HG02870 (cell line): ENCODE measurements around the gene TNNI2.

Source experiments
- ATAC-seq: cut with Tn5 transposase; IDR thresholded peaks from one replicate; pipeline ENCODE4 v1.9.1; 2021; ENCODE audit warnings: mild to moderate bottlenecking, moderate library complexity; ENCODE audit not compliant: unreplicated experiment

Gene TNNI2

DNA sequence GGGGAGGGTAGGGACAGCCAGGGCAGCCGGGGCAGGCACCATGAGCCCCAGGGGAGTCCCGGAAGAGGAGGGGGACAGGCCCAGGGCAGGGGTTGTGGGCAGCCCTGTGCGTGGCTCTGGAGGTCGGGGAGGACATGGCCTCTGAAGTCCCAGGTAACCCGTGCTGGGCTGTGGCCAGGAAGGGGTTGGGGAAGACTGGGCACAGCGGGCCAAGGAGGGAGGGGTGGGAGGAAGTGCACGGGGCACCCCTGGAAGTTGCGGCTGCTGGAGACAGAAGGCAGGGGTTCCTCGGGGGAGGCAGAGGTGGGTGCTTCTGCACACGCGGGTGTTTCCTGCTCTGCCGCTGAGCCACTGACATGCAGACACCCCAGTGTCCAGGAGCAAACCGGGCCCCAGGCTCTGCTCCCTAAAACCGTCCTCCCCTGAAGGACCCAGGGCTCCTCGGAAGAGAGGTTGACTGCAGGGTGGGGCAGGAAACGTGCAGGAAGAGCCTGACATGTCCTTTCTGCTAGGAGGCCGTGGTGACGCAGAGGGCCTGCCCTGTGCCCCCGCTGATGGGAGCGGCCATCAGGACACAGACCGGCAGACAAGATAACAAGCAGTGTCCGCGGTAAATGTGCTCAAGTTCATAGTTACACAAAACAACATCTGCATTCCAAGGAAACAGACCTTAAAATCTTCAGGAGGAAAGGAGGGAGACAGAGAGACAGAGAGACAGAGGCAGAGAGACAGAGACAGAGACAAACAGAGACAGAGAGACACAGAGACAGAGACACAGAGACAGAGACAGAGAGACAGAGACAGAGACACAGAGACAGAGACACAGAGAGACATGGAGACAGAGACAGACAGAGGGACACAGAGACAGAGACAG lies 5.7 kb downstream of the TNNI2 start:
- ATAC-seq: no peak

DNA sequence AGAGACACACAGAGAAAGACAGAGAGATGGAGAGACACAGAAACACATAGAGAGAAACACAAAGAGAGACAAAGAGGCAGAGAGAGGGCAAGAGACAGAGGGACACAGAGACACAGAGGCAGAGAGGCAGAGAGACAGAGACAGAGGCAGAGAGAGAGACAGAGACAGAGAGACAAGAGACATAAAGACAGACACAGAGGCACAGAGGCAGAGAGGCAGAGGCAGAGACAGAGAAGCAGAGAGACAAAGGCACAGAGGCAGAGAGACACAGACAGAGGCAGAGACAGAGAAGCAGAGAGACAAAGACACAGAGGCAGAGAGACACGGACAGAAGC lies 6.3 kb downstream of the TNNI2 start:
- no peak for ATAC-seq

DNA sequence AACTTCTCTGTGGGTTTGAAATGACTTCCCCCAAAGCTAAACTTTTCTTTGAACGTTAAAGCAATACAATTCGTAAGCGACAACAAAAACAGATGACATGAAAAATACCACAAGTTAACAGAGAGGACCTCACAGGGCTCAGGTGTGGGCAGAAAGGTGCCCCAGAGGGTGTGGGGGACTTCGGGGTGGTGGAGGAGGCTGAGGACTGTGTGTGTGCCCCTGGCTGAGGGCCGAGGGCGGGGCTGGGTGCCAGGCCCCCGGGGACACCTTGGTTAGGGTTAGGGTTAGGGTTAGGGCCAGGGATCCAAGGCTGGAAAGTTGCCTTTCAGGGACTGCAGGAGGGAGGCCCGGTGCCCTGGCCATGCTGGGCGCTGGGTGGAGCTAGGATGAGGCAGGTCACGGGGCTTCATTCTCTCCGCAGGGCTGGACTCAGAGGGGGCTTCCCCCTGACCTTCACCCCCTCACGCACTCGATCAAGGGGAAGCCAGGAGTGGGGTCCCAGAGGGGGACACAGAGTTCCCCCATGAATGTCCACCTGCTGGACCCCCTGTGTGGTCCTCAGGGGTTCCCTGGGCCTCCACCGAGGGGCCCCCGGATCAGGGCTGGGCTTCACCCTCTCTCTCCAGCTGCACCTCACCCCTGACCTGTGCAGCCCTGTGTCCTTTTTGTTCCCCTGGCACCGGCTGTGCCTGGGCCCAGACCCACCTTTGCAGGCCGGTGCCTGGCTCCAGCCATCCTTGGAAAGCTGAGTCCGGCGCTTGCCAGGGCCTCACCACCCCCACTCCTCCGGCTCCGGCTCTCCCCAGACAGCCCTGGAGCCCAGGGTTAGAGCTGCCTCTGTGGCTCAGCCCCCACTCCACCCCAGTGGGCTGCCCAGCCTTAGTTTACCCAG lies 7.0 kb downstream of the TNNI2 start:
- no peak for ATAC-seq

DNA sequence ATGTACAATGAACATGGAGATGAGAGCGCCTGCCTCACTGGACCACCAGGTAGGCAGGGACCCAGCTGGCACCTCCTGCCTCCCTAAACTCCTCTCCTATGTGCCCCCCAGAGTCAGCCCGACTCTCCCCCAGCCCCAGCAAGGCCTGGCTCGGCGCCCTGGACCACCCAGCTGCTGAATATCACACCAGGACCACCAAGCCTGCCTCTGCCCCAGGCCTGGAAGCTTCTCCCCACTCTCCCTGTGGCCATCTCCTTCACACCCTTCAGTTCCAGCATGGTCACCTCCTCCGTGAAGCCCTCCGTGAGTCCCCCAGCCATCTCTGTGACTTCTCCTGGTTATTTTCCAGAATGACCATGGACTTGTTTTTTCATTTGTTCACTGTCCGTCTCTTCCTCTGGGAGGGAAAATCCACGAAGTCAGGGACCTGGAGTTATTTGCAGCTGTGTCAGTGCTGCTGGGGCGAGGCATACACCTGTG lies 7.7 kb downstream of the TNNI2 start:
- no peak for ATAC-seq

DNA sequence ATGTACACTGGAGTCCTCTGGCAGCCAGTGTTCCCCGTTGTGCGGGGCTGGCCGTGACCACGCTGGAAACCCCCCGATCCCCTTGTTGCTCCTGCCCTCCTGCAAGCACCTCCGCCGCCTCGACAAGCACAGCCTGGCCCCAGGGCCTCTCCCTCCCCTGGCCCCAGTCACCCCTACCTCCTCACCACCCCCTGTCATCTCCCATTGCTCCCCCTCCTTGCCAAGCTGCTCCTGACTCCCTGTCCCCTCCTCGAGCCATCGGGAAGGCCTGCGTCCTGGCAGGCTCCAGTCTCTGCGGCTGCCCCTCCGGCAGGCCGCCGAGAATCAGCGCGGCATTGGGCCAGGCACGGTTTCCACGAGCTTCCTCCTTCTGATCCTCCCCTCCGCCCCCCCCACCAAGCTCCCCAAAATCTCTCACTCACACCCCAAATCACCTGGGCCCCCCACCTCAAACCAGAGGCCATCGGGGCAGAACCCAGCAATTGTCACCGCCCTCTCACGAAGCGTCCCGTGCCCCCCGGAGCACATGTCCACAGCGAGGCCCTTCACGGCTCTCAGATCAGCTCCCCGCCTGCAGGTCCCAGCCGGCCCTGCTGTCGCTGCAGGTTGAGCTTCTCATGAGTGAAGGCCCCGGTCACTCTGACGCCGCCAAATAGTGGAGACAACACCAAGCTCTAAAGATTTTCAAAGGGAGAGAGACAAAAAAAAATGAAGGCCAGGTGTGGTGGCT lies 8.4 kb downstream of the TNNI2 start:
- no peak for ATAC-seq

DNA sequence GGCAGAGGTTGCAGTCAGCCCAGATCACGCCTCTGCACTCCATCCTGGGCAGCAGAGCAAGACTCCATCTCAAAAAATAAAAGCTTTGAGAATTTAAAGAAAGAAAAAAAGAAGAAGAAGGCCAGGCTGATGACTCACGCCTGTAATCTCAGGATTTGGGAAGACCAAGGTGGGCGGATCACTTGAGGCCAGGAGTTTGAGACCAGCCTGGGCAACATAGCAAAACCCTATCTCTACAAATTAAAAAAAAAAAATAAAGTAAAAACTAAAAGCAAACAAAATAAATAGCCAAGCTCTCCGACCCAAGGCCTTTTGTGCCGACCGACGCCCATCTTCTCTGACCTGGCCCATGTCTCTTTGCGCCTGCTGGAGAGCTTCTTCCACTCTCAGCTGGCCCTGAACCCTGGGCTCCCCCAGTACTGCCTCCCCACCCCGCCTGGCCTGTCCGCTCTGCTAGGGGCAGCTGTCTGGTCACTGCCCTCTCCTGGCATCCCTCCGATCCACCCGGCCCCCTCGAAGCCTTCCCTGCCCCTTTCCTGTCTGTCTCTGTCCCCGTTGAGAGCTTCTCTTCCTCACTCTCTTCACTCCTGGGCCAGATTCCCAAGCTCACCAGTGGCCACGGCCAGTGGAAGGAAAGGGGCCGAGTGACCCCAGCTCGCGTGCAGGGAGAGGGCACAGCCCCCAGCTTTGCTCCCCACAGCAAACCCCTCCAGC lies 9.3 kb downstream of the TNNI2 start:
- ATAC-seq: no peak

DNA sequence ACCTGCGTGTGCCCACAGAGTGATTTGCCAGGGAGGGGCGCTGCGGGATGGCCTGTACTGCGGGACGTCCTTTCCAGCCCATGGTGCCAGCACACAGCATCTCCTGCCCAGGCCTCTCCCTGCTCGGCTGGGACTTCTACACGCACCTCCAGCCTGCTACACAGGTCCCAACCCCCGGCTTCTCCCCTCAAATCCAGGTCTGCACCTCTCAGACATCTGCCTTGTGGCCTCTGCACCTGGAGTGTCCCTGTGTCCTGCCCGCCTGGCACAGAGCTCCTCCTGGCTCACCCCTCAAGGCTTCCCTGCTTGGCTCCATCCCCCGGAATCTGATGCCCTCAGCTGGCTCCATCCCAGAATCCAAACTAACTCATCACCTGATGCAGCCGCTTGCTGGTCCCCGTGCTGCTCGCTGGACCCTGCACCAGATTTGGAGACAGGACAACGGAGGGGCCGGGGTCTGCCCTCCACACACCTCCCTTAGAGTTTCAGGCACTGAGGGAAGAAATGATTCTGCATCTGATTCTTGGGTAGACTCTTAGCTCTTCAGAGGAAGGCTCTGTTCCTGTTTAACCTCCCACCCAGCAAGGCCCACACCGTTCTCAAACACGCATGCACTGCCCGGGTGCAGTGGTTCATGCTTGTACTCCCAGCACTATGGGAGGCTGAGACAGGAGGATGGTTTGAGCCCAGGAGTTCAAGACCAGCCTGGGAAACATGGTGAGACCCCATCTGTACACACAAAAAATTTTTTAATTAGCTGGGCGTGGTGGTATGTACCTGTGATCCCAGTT lies 10.1 kb downstream of the TNNI2 start:
- no peak for ATAC-seq

DNA sequence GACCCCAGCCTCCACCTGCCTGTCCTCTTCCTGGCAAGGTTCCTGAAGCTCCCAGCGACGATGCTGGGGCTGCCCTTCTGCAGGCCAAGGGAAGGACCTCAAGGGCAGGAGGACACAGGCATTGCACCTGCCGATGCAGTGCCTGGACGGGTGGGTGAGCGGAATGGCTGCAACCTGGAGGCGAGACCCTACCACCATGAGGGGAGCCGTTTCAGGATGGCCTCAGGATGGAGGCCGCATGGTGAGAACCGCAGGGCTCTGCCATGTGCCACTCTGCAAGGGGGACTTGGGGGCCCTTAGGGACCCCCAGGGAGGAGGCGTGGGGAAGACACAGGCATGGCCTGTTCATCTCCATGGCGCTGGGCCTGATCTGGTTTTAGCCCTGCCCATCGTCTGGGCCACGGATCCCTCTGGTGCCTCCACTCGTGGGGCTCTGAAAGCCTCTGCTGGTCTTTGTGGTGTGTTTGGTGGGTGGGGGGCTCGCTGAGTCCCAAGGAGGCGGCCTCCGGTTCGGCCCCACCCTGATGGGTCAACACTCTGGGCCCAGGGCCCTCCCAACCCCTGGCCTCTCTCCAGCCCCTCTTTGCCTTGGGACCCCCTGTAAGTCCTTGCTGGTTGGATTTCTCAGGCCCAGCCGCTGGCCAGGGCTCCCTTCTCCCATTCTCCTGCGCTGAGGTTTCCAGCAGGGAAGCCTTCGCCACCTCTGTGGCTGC lies 12.8 kb downstream of the TNNI2 start:
- ATAC-seq: no peak

DNA sequence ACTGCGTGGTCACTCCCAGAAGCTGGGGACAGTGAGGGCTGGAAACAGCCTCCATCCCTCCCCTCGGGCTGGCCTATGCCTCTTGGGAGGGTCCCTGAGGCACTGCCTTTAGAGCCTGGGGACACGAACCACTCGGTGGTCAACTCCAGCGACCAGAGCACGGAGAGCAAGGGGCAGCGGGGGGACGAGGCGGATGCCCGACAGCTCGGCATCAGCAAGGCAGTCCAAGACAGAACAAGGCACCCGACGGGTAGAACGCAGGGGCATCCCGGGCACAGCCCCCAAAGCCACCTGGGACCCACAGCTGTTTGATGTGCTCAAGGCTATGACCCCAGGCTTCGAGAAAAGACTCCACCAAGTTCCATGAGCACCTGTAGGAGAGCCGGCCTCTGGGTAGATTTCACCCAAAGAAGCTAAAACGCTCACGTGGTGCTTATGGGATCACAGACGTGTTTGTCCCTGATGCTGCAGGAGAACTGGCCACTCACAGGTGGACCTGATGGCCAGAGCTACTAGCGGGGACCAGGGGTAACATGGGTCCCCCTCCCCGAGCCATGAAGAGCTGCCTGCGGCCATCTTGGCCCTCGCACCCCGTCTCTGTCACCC lies 13.6 kb downstream of the TNNI2 start:
- ATAC-seq: no peak

DNA sequence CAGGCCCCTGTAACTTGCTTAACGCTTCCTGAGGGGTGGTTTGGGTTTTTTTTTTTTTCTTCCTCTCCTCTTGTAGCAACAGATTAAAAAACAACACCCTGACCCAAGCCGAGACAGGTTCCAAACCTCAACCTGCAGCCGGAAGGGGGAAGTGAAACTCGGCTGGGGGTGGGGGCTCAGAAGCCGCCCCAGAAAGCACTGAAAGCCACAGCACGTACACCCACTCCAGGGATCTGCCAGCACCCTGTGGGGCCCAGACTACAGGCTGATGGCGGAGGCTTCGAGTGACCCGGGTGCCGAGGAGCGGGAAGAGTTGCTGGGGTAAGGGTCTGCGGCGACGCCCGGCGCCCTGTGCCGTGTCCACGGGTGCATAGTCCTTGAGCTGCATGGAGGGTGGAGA lies 14.1 kb downstream of the TNNI2 start, which contains the start of gene LSP1:
TSS of gene LSP1 (plus strand) at position 208 of the 400 bp plus-strand sequence. CDS start at position 269, 61 bp downstream.
- peak; percentile 41 for ATAC-seq

DNA sequence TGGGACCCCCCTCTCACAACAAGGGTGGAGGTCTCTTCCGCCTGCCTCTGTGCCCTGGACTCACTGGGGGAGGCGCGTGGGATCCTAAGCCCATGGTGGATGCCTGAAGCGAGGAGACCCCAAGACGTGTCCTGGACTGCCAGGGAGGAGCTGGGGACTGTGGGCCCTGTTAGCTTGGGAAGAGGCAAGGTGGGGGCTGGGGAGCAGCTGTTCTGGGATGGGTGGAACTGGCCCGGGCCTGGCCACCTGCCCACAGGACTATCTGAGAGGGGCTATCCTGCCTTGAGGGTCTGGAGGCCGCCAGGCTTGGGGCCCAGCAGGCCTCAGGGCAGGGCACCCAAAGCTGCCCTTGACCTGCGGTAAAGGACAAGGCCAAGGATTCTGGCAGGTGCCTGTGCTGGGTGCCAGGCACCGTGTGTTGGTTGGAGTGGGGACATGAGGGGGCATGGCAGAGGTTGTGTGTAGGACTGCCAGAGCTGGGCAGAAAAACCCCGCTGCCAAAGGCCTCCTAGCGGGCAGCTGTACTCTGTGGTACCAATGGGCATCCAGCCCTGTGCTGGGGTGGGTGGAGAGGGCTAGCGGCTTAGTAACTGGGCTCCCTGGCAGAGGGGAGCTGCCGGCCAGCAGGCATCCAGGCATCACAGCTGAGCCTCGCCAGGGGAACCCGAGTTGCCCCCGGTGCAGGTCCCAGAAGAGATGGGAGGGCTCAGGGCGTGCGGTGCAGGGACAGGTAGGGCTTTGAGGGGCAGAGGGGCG lies 14.8 kb downstream of the TNNI2 start:
- no peak for ATAC-seq

DNA sequence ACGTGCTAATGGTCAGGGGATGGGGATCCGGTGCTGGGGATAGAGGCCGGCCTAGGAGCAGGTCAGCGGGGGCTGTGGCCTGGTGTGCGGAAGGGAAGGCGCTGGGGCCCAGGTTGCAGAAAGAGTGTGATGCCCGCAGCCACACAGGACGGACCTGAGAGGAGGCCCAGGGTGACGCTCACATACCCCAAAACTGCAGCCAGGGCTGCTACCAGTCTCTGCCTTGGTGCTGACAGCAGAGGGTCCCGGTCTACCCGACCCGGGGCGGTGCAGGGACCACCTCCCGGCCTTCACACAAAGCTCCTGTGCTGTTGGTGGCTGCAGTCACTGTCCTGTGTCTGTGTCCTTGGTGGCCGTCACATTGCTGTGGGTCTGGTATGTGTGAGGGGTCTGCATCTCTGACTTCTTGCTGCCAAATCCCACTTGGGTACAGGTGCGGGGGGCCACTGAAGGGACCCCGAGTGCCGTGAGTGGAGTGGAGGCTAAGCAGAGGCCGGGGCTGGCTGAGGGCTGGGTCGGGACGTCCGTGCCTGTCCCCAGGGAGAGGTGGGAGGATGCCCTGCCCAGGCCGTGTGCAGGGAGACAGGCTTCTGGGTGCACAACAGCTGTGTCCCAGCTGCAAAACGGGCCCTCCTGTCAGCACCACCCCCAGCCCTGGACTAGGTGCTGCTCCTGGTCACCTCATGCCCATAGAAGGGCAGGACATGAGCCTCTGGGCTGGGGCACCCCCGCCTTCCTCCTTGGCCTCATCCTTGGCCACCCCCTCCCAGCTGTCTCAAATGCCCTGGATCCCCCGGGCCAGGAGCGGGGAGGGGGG lies 15.6 kb downstream of the TNNI2 start:
- ATAC-seq: peak; percentile 10

DNA sequence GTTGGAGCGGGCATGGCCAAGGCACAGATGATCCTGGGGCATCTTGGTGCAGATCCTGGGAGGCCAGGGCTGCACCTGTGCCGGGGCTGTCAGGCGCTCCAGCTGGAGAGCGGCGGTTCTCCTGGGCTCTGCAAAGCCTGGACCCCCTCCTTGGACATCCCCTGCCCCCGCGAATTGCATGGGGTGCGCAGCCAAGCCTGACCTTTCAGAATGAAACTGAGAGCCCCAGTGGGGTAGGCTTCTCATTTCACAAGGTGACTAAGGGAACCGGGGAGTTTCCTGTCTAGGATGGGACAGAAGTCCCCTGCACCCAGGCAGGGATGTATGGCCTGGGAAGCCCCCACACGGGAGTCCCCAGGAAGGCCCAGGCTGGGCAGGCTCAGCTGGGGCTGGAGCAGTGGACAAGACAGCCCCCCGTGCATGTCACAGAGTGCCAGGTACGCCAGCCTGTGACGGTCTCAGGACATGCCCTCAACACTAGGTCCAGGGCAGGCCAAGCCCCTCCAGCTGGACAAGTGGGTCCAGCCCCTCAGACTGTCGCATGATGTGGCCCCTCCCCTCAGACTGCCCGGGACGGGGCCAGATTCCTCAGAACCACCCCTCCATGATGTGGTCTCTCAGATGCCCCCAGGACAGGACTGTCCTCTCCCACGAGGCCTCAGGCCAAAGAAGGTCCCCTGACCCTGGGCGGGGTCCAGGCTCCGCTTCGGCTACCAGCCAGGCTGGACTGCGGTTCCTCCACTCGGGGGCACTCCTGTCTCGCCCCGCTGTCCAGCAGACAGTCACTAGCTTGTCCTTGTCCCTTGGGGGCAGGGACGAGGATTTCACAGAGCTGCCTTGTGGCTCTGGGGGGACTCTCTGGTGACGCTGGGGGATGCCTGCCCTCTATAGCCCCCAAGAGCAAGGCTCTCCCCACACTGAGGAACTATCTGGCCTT lies 16.4 kb downstream of the TNNI2 start:
- peak; percentile 38 for ATAC-seq

DNA sequence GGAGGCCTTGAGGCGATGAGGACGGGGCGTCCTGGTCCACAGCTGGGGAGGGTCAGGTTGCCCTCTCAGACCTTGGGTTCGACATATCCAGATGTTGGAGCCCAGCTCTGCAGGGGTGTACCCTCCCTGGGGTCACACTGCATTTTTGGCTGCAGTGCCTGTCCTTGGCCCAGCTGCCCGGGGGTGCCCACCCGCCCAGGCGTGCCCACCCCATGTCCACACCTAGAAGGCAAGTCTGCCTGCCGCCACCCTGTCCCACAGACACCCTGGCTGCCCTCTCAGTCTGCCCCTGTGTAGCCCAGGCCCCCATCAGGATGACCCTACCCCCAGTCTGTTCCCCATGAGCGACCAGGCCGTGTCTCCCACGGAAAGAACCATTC lies 17.1 kb downstream of the TNNI2 start:
- no peak for ATAC-seq

DNA sequence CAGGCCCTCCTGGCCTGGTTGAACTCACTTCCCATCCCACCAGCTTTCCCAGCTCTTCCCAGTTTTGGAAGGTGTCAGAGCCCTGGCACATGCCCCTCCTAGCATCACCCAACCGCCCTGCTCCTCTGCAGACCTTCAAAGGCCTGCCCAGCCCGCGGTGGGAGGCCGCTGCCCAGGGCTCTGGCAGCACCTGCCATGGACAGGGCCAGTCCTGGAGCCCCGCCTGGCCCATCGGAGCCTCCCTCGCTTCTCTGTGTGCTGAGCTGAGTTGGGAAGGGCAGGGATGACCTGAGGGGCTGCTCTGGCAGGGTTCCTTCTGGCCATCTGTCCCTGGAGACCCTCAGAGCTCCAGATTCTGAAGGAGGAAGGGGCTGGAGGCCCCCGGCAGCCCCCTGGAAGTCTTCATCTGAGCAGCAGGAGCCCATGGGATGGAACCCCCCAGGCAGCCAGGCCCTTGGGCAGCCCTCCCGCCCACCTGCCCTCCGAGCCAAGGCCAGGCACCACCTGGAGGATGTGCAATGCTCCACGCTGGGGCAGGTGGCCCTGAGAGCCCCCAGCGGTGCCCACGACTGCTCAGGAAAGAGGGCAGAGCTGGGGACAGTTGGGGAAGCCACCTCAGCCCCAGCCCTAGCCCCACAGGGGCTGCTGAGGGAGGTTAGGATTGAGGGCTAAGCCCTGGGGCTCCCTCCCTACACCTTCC lies 17.7 kb downstream of the TNNI2 start:
- no peak for ATAC-seq
